GM12878 (cell line): ENCODE data around the gene RTF1.

Experiments
- ASH2L ChIP-seq: fragments of 300-600, 200-600 bp; sonication (generic); IDR thresholded peaks from 2 replicates; pipeline ENCODE4 v1.6.1; 2017; ENCODE audit warnings: low read depth, mild to moderate bottlenecking, borderline replicate concordance
- CTCF ChIP-seq, 3 experiments: IDR thresholded peaks in 2 of 3; conservative IDR thresholded peaks in 1 of 3; 2 replicates each; pipeline ENCODE4 v1.5.1; 2011; ENCODE audit warnings: low read depth in 3 of 3, low read length in 3 of 3, mild to moderate bottlenecking in 3 of 3, control low read depth in 2 of 3, moderate library complexity in 2 of 3, inconsistent platforms in 1 of 3, mixed read lengths in 1 of 3; ENCODE audit not compliant: control insufficient read depth in 2 of 3, insufficient read depth in 1 of 3; ENCODE audit errors: extremely low read depth in 1 of 3
- KDM1A ChIP-seq: fragments of 200-600 bp; sonication (generic); IDR thresholded peaks from 2 replicates; pipeline ENCODE4 v1.6.1; 2016; ENCODE audit warnings: borderline replicate concordance
- LARP7 ChIP-seq: fragments of 450-650 bp; IDR thresholded peaks from 2 replicates; pipeline ENCODE4 v1.6.1; 2017; ENCODE audit warnings: mild to moderate bottlenecking
- MAX ChIP-seq: IDR thresholded peaks from 2 replicates; pipeline ENCODE4 v1.6.1; 2012; ENCODE audit warnings: low read depth, low read length, improper control_type of control experiment
- MEF2A ChIP-seq: IDR thresholded peaks from 2 replicates; pipeline ENCODE4 v1.6.1; 2011; ENCODE audit warnings: low read depth, mild to moderate bottlenecking, low read length, moderate library complexity; ENCODE audit not compliant: insufficient read depth
- NFIC ChIP-seq: IDR thresholded peaks from 2 replicates; pipeline ENCODE4 v1.6.1; 2012; ENCODE audit warnings: low read depth, mild to moderate bottlenecking, inconsistent platforms, low read length, moderate library complexity
- NR2C2 ChIP-seq: IDR thresholded peaks from 2 replicates; pipeline ENCODE4 v1.6.1; 2011; ENCODE audit warnings: borderline replicate concordance, low read depth; ENCODE audit not compliant: control insufficient read depth, insufficient read length
- POLR2A ChIP-seq: IDR thresholded peaks from 2 replicates; pipeline ENCODE4 v1.6.1; 2011; ENCODE audit warnings: low read depth, mild to moderate bottlenecking, low read length
- POLR2AphosphoS5 ChIP-seq: IDR thresholded peaks from 2 replicates; pipeline ENCODE4 v1.6.1; 2011; ENCODE audit warnings: mild to moderate bottlenecking, low read length, inconsistent platforms
- SMAD1 ChIP-seq: fragments of 450-650 bp; IDR thresholded peaks from 2 replicates; pipeline ENCODE4 v1.6.1; 2018; ENCODE audit warnings: mild to moderate bottlenecking, low read depth; ENCODE audit not compliant: partially characterized antibody
- USF2 ChIP-seq: IDR thresholded peaks from 2 replicates; pipeline ENCODE4 v1.6.1; 2011; ENCODE audit warnings: low read depth, low read length, improper control_type of control experiment, borderline replicate concordance
- ZNF24 ChIP-seq: fragments of 450-650 bp; IDR thresholded peaks from 2 replicates; pipeline ENCODE4 v1.6.1; 2017; ENCODE audit warnings: antibody characterized with exemption, mild to moderate bottlenecking
- ZNF274 ChIP-seq: IDR thresholded peaks from one replicate; pipeline ENCODE4 v1.8.0; 2011; ENCODE audit not compliant: insufficient read length, insufficient read depth

GRCh38 chr15:41490355-41490754 lies 73.5 kb downstream of the RTF1 start:
- TF ChIP-seq SMAD1 (no peak), NR2C2 (no peak), MAX (no peak), POLR2AphosphoS5 (no peak), USF2 (no peak), KDM1A (no peak), CTCF (IDR thresholded peaks at IDR 0.05 in 2 of 3, conservative IDR thresholded peaks at IDR 0.05 in 1 of 3; ENCODE audit: control insufficient read depth in 2 of 3, extremely low read depth in 1 of 3, insufficient read depth in 1 of 3, low read depth in 3 of 3, low read length in 3 of 3) (no peak), LARP7 (no peak), POLR2A (no peak), ZNF274 (no peak), MEF2A (peak; percentile 84), ZNF24 (no peak), ASH2L (no peak), NFIC (peak; percentile 81; the same call in 1 of the 2 replicates)
